Stimulated activated effector memory CD8-positive, alpha-beta T cell treated with anti-CD3 and anti-CD28 coated beads, Interleukin-12 subunit alpha, Interleukin-12 subunit beta, amount 100 ng/mL, for 72 hours (primary cell): ENCODE measurements around the gene IRAK4.

Experiments used
- ATAC-seq: fragments of 150-1000 bp; cut with Tn5 transposase; 2 replicates; pipeline ENCODE4 v1.10.0; 2021
- DNase-seq, 2 donors: peaks; one replicate each; pipeline ENCODE4 v3.0.0; 2021 to 2022; ENCODE audit warnings: low spot score in 2 of 2
- H3K27ac Mint-ChIP-seq: one replicate; pipeline ENCODE4 v1.8.0; 2022; ENCODE audit warnings: mild to moderate bottlenecking, mixed read lengths
- H3K36me3 Mint-ChIP-seq: one replicate; pipeline ENCODE4 v1.8.0; 2022; ENCODE audit warnings: mild to moderate bottlenecking, mixed read lengths
- H3K4me1 Mint-ChIP-seq: one replicate; pipeline ENCODE4 v1.8.0; 2022; ENCODE audit warnings: mixed read lengths
- H3K4me3 Mint-ChIP-seq: one replicate; pipeline ENCODE4 v1.8.0; 2022; ENCODE audit warnings: mild to moderate bottlenecking, mixed read lengths
- H3K9me3 Mint-ChIP-seq: one replicate; pipeline ENCODE4 v1.8.0; 2022; ENCODE audit warnings: mixed read lengths

IRAK4 gene

GRCh38 chr12:43805860-43806736 lies 47.3 kb downstream of the IRAK4 start, which contains the start of gene TWF1:
Gene TWF1 (minus strand): TSS chr12:43806317. CDS start chr12:43806245, 72 bp downstream.
- peak; percentile 86 to 93 for DNase-seq
- ATAC-seq: peak; percentile 99
- no peaks in the 10 kb centered on the region for H3K9me3 Mint-ChIP-seq
- peak within 1 kb of the TSS; percentile 99 for H3K27ac Mint-ChIP-seq
- peak within 1 kb of the TSS; percentile 94 for H3K4me3 Mint-ChIP-seq
- peaks cover 56% of the 10 kb centered on the region for H3K36me3 Mint-ChIP-seq
- peaks cover 6% of the 10 kb centered on the region for H3K4me1 Mint-ChIP-seq

GRCh38 chr12:43806737-43807072 lies 48.0 kb downstream of the IRAK4 start:
- no peak for DNase-seq
- Mint-ChIP-seq H3K4me1 (peaks cover 6% of the 10 kb centered on the region), H3K4me3 (peak overlapping the region; percentile 94), H3K27ac (peak overlapping the region; percentile 99), H3K36me3 (peaks cover 50% of the 10 kb centered on the region), H3K9me3 (no peaks in the 10 kb centered on the region)
- no peak for ATAC-seq

GRCh38 chr12:43807386-43807785 lies 48.6 kb downstream of the IRAK4 start:
- ATAC-seq: no peak
- no peaks in the 10 kb centered on the region for H3K9me3 Mint-ChIP-seq
- peak overlapping the region; percentile 94 for H3K4me3 Mint-ChIP-seq
- peak overlapping the region; percentile 99 for H3K27ac Mint-ChIP-seq
- peaks cover 43% of the 10 kb centered on the region for H3K36me3 Mint-ChIP-seq
- H3K4me1 Mint-ChIP-seq: peaks cover 6% of the 10 kb centered on the region
- no peak for DNase-seq

GRCh38 chr12:43812057-43812456 lies 53.3 kb downstream of the IRAK4 start:
- H3K36me3 Mint-ChIP-seq: peaks cover 13% of the 10 kb centered on the region
- H3K9me3 Mint-ChIP-seq: no peaks in the 10 kb centered on the region
- DNase-seq (no peak), ATAC-seq (no peak)
- no peak overlapping the region for H3K4me3 Mint-ChIP-seq
- H3K27ac Mint-ChIP-seq: no peak overlapping the region
- H3K4me1 Mint-ChIP-seq: peaks cover 16% of the 10 kb centered on the region

- no peak for DNase-seq
- Mint-ChIP-seq H3K4me1 (peaks cover 16% of the 10 kb centered on the region), H3K4me3 (no peak overlapping the region), H3K27ac (no peak overlapping the region), H3K36me3 (peaks cover 13% of the 10 kb centered on the region), H3K9me3 (no peaks in the 10 kb centered on the region)
- no peak for ATAC-seq
Observed at GRCh38 chr12:43812926-43813325, 54.2 kb downstream of the IRAK4 start.

- Mint-ChIP-seq H3K9me3 (no peaks in the 10 kb centered on the region), H3K4me1 (peaks cover 16% of the 10 kb centered on the region), H3K36me3 (peaks cover 7% of the 10 kb centered on the region), H3K27ac (no peak overlapping the region), H3K4me3 (no peak overlapping the region)
- no peak for ATAC-seq
- DNase-seq: no peak
Observed at GRCh38 chr12:43815416-43815815, 56.7 kb downstream of the IRAK4 start.

- peak overlapping the region; percentile 4 for H3K27ac Mint-ChIP-seq
Observed at GRCh38 chr12:43816168-43816567, 57.4 kb downstream of the IRAK4 start.

GRCh38 chr12:43824207-43824775 lies 65.5 kb downstream of the IRAK4 start:
- DNase-seq: no peak
- Mint-ChIP-seq H3K4me1 (no peaks in the 10 kb centered on the region), H3K9me3 (no peaks in the 10 kb centered on the region), H3K36me3 (no peaks in the 10 kb centered on the region), H3K4me3 (no peak overlapping the region), H3K27ac (no peak overlapping the region)
- ATAC-seq: no peak

More at GRCh38 chr12:43816168-43816567, 57.4 kb downstream of the IRAK4 start:
- no peak for DNase-seq
- Mint-ChIP-seq H3K9me3 (no peaks in the 10 kb centered on the region), H3K4me1 (peaks cover 16% of the 10 kb centered on the region), H3K36me3 (peaks cover 7% of the 10 kb centered on the region), H3K4me3 (no peak overlapping the region)
- ATAC-seq: peak; percentile 96

- Mint-ChIP-seq H3K9me3 (no peaks in the 10 kb centered on the region), H3K4me1 (peaks cover 1% of the 10 kb centered on the region), H3K4me3 (no peak overlapping the region), H3K36me3 (no peaks in the 10 kb centered on the region), H3K27ac (no peak overlapping the region)
- DNase-seq: no peak
- ATAC-seq: no peak
Observed at GRCh38 chr12:43826681-43827080, 67.9 kb downstream of the IRAK4 start.

GRCh38 chr12:43827093-43827492 lies 68.3 kb downstream of the IRAK4 start:
- H3K4me3 Mint-ChIP-seq: no peak overlapping the region
- no peaks in the 10 kb centered on the region for H3K9me3 Mint-ChIP-seq
- no peaks in the 10 kb centered on the region for H3K36me3 Mint-ChIP-seq
- DNase-seq: no peak
- peaks cover 6% of the 10 kb centered on the region for H3K4me1 Mint-ChIP-seq
- H3K27ac Mint-ChIP-seq: no peak overlapping the region
- no peak for ATAC-seq

GRCh38 chr12:43832463-43833168 lies 73.9 kb downstream of the IRAK4 start:
- H3K4me3 Mint-ChIP-seq: no peak overlapping the region
- H3K27ac Mint-ChIP-seq: no peak overlapping the region
- no peak for DNase-seq
- no peaks in the 10 kb centered on the region for H3K36me3 Mint-ChIP-seq
- no peaks in the 10 kb centered on the region for H3K9me3 Mint-ChIP-seq
- ATAC-seq: peak; percentile 55
- H3K4me1 Mint-ChIP-seq: peaks cover 36% of the 10 kb centered on the region

GRCh38 chr12:43835264-43835655 lies 76.5 kb downstream of the IRAK4 start:
- Mint-ChIP-seq H3K4me3 (peak overlapping the region; percentile 69), H3K36me3 (no peaks in the 10 kb centered on the region), H3K4me1 (peaks cover 50% of the 10 kb centered on the region), H3K9me3 (no peaks in the 10 kb centered on the region), H3K27ac (peak overlapping the region; percentile 80)
- DNase-seq (no peak), ATAC-seq (peak; percentile 38)

GRCh38 chr12:43835656-43836474 lies 77.1 kb downstream of the IRAK4 start, which contains the start of gene TMEM117:
Gene TMEM117 (plus strand): TSS chr12:43836081.
- DNase-seq (peak; percentile 59 to 84), ATAC-seq (peak; percentile 76)
- no peaks in the 10 kb centered on the region for H3K36me3 Mint-ChIP-seq
- H3K4me1 Mint-ChIP-seq: peaks cover 55% of the 10 kb centered on the region
- peak within 1 kb of the TSS; percentile 81 for H3K27ac Mint-ChIP-seq
- peak within 1 kb of the TSS; percentile 69 for H3K4me3 Mint-ChIP-seq
- no peaks in the 10 kb centered on the region for H3K9me3 Mint-ChIP-seq

GRCh38 chr12:43836475-43836989 lies 77.8 kb downstream of the IRAK4 start:
- ATAC-seq: no peak
- H3K9me3 Mint-ChIP-seq: no peaks in the 10 kb centered on the region
- H3K36me3 Mint-ChIP-seq: no peaks in the 10 kb centered on the region
- H3K4me1 Mint-ChIP-seq: peaks cover 57% of the 10 kb centered on the region
- peak overlapping the region; percentile 81 for H3K27ac Mint-ChIP-seq
- no peak for DNase-seq
- H3K4me3 Mint-ChIP-seq: peak overlapping the region; percentile 69
